GM12801 (cell line): ENCODE data around the gene GSC2.

Experiments
- TF ChIP-seq, protein P1 (sequence below): IDR thresholded peaks from one replicate; pipeline ENCODE4 v1.5.1; 2011; ENCODE audit warnings: control low read depth; ENCODE audit not compliant: insufficient read length; ENCODE audit errors: extremely low read depth

Gene GSC2

DNA sequence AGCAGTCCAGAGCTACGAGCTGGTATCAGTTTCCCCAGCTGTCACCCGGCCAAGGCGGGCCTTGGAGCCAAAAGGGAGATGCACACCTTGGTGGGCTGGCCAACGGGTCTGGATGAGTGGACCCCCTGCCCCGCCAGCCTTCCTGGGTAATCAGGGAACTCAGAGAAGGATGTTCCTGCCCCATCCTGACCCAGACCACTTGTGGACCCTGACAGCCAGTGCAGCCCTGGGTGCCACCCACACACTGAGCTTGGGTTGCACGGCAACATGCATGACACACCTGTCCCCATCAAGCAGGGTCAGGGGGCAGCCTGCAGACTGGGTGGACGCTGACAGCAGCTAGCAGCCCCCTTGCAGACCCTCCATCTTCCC is 19.8 kb upstream of the GSC2 start:
- TF ChIP-seq, protein P1, sequence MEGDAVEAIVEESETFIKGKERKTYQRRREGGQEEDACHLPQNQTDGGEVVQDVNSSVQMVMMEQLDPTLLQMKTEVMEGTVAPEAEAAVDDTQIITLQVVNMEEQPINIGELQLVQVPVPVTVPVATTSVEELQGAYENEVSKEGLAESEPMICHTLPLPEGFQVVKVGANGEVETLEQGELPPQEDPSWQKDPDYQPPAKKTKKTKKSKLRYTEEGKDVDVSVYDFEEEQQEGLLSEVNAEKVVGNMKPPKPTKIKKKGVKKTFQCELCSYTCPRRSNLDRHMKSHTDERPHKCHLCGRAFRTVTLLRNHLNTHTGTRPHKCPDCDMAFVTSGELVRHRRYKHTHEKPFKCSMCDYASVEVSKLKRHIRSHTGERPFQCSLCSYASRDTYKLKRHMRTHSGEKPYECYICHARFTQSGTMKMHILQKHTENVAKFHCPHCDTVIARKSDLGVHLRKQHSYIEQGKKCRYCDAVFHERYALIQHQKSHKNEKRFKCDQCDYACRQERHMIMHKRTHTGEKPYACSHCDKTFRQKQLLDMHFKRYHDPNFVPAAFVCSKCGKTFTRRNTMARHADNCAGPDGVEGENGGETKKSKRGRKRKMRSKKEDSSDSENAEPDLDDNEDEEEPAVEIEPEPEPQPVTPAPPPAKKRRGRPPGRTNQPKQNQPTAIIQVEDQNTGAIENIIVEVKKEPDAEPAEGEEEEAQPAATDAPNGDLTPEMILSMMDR: no peak

DNA sequence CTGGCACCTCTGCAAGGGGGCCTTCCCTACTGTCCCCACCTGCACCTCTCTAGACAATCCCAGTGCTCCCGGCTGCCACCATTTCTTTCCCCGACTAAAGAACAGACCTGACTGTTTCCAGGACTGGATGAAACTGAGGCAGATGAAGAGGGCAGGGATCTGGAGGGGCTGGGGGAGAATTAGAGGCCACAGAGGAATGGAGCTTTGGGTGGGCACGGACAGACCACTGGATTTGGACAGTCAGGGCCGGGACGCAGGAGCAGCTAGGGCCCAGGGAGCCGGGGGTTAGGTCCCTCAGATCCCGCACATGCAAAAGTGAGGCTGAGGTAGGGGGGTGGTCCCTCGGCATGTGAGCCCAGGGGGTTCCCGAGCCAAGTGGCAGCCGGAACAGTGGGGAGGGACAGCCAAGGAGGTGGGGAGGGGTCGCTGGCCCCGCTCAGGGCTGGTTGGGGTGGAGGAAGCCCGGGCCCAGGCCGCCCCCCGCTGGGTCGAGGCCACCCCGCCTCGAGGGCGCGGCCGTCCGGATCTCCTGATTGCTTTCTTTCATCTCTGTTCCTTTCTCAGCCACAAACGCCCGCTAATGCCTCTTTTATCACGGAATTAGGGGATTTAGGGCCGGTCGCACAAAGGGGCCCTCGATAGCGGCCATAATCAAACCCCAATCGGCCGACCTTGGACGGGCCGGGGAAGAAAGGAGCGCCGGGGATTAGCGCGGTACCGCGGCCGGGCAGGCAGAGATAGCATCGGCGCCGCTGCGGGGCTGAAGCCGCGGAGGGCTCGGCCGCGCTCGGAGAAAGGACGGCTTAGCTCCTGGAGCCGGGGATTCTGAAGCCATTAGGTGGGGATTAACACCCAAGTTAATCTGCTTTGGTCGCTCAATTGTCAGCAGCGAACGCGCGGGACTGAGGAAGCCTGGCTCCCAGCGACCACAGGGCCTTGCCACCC is 19.2 kb upstream of the GSC2 start:
- TF ChIP-seq, protein P1: no peak

DNA sequence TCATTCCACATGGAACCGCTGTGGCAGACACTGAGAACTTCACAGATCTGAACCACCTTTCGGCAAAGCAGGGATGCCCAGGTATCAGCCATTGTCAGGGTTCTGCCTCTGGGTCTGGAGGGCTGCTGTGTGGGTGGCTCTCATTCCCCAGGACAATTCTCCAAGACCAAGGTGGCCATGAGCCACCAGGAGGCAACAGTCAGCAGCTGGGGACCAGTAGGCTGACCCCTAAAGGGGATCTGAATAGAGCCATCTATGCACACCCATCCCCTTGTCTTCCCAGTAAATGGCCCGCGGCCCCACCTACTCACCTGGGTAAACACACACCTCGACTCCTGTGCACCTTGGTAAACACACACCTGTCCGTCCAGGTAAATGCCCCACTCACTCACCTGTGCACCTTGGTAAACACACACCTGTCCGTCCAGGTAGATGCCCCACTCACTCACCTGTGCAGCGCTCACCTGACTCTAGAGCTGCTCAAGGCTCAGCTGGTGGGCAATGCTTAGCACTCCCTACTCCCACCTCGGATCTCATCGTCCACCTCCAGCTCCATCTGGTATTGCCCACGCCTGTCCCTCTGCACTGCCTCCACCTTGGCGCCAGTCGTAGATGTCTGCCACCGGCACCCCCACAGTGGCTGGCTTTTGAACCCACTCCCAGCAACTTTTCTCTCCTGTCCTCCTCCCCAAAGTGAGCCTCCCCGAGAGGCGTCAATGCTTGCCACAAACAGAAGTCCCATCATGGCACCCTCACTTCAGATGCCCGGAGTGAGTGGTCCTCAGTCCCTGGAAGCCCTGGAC is 18.2 kb upstream of the GSC2 start:
- TF ChIP-seq, protein P1: no peak

DNA sequence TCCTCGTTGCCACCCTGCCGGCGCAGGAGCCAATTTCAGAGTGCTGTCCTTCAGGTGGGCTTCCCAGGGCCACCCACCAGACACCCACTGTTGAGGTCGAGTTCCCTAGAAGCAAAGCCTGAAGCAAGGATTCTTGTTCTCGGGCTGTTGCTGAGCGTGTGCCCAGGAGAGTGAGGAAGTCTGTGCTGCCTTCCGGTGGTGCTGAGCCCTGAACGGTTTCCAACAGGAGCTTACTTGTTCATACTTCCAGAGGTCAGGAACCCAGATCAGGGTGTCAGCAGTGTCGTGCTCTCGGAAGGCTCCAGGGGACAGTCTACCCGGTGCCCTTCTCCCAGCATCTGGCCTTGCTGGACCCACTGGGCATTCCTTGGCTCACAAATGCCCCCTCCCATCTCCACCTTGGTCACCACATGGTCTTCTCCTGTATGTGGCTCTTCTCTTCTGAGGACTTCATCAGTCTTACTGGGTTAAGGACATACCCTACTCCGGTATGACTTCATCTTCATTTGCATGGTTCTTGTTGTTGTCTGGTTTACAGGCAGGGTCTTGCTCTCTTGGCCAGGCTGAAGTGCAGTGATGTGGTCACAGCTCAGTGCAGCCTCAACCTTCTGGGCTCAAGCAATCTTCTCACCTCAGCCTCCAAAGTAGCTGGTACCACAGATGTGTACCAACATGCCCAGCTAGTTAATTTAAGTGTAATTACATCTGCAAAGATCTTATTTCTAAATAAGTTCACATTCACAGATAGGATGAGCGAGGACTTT is 17.2 kb upstream of the GSC2 start:
- TF ChIP-seq, protein P1: no peak

DNA sequence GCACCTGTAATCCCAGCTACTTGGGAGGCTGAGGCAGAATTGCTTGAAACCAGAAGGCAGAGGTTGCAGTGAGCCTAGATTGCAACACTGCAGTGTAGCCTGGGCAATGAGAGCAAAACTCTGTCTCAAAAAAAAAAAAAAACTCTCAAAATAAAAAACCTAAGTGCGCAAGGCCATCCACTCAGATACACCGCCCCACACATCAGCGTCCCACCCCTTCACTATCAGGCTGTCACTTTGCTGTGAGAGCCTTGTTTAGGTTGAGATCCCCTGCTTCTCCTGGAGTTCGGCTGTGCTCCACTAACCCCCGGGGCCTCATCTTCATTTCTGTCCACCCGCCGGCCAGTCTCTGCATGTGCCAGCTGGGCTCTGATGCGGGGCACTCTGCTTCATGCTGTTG is 16.3 kb upstream of the GSC2 start:
- TF ChIP-seq, protein P1: no peak

DNA sequence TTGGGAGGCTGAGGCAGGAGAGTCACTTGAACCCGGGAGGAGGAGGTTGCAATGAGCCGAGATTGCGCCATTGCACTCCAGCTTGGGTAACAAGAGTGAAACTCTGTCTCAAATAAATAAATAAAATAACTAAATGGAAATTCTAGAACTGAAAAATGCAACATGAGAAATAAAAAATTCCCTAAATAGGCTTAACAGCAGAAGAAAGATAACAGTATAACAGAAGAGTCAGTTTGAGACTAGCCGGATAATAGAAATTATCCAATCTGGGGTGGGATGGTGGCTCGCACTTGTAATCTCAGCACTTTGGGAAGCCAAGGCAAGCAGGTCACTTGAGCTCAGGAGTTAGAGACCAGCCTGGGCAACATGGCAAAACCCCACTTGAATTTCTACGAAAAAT is 14.3 kb upstream of the GSC2 start:
- TF ChIP-seq, protein P1: no peak
